Left ventricle myocardium inferior (tissue), 1 donor: Measurements from ENCODE around the gene TSPO2. TPM values are rescaled to one million over a fixed set of nuclear protein-coding genes. Genes with fewer than 3 reads are reported as not detected.
A peak's percentile ranks its signal among the peaks of the same experiment; 100 is the strongest.

ENCODE experiments used
- DNase-seq: peaks from one replicate; pipeline ENCODE4 v3.0.0-alpha.2; 2020
- H3K27ac ChIP-seq: fragments of 200-600 bp; replicated peaks from 2 replicates; pipeline ENCODE4 v1.8.0; 2021
- H3K27me3 ChIP-seq: fragments of 200-600 bp; 2 replicates; pipeline ENCODE4 v1.8.0; 2021; ENCODE audit warnings: low read depth
- H3K36me3 ChIP-seq: fragments of 200-600 bp; 2 replicates; pipeline ENCODE4 v1.8.0; 2021
- H3K4me1 ChIP-seq: fragments of 200-600 bp; 2 replicates; pipeline ENCODE4 v1.8.0; 2021
- H3K4me3 ChIP-seq: fragments of 200-600 bp; 2 replicates; pipeline ENCODE4 v1.8.0; 2021; ENCODE audit warnings: mild to moderate bottlenecking, moderate library complexity
- H3K9me3 ChIP-seq: fragments of 200-600 bp; replicated peaks from 2 replicates; pipeline ENCODE4 v1.8.0; 2021
- intact Hi-C: fragments of 100-400 bp; cut with micrococcal nuclease; formaldehyde crosslinking; loops from one replicate; pipeline ENCODE4 v1.11.0; 2022
- total RNA-seq: library from RNA; stranded (reverse); fragmentation: NEBNext Ultra II Directional; extraction: Animal tissue kit (Norgen Biotek cat#: 25700); gene quantifications from one replicate; pipeline ENCODE4 v1.2.1, GENCODE V29; 2021
- TF ChIP-seq, protein P1 (sequence below): fragments of 200-600 bp; IDR thresholded peaks from 2 replicates; pipeline ENCODE4 v1.8.0; 2021; ENCODE audit warnings: antibody characterized with exemption, mild to moderate bottlenecking, borderline replicate concordance
- donor health status: DM: no; HTN: yes; CAD: no; lungs with severe emphysema.

The TSPO2 gene
- total RNA-seq, 1 donor from 2014 or later = not detected

DNA sequence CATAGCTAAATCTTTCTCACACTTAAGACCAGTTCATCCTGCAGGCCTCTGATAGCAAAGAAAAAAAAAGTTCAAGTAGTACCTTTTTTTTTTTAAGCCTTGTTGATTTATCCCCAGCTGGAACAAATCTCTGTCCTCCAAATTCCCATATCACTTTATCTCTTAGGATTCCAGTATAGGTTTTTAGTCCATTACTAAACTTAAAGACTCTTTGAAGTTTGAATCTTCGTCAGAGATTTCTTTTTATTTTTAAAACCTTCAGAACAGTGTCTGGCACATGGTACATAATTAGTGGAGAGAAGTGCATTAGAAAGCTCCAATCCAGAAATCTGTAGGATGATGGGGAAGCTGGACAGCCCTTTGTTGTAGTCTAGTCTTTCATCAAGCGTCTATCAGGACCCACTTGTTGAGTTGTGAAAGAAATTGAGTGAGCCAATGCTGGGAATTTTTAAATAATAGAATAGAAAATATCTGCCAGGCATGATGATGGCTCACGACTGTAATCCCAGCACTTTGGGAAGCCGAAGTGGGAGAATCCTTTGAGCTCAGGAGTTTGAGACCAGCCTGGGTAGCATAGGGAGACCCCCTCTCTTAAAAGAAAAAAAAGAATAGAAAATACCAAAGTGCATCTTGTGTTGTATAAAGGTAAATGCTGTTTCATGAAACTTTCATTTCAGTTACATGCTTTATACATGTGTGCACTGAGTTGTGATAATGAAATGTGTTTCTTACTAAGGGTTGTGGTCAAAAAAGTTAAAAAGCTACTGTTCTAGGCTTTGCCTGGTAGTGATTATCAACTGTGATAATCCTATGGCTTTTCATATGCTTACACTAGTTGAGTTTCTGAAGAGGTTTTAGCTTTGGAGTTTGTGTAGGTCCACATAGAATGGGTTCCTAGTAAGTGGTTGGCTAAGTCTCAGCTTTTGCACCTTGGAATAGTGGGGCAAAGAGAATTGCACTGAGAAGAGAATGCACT lies 33.7 kb downstream of the TSPO2 start:
- no peaks in the 10 kb centered on the region for H3K9me3 ChIP-seq
- intact Hi-C loops = no loop called here
- H3K4me3 ChIP-seq = no peak overlapping the region
- peaks cover 48% of the 10 kb centered on the region for H3K4me1 ChIP-seq
- H3K27me3 ChIP-seq = no peaks in the 10 kb centered on the region
- peak overlapping the region; percentile 99 for H3K27ac ChIP-seq
- TF ChIP-seq, protein P1, sequence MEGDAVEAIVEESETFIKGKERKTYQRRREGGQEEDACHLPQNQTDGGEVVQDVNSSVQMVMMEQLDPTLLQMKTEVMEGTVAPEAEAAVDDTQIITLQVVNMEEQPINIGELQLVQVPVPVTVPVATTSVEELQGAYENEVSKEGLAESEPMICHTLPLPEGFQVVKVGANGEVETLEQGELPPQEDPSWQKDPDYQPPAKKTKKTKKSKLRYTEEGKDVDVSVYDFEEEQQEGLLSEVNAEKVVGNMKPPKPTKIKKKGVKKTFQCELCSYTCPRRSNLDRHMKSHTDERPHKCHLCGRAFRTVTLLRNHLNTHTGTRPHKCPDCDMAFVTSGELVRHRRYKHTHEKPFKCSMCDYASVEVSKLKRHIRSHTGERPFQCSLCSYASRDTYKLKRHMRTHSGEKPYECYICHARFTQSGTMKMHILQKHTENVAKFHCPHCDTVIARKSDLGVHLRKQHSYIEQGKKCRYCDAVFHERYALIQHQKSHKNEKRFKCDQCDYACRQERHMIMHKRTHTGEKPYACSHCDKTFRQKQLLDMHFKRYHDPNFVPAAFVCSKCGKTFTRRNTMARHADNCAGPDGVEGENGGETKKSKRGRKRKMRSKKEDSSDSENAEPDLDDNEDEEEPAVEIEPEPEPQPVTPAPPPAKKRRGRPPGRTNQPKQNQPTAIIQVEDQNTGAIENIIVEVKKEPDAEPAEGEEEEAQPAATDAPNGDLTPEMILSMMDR = no peak
- DNase-seq = no peak
- peaks cover 23% of the 10 kb centered on the region for H3K36me3 ChIP-seq

DNA sequence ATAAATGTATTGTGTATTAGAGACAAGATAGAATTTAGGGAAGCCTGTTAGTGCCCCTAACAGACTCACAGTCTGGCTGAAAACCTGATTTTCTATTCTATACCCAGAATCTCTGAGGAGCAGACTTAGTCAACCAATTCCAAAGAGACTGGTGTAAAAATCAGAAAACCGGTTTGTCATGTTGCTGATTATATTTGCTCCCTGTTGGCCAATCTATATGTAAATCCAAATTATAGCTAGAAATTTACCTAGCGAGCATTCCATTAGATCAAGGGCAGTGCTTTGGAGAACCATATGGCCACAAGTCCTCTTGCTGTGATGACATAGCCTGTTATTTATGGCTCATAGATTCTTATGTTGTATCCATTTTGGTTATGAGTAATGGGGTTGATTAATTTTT lies 35.3 kb downstream of the TSPO2 start:
- Histone ChIP-seq H3K36me3 (peaks cover 31% of the 10 kb centered on the region), H3K4me1 (peaks cover 41% of the 10 kb centered on the region), H3K27ac (no peak overlapping the region), H3K4me3 (no peak overlapping the region), H3K9me3 (no peaks in the 10 kb centered on the region), H3K27me3 (no peaks in the 10 kb centered on the region)
- intact Hi-C loops = no loop called here
- no peak for DNase-seq
- TF ChIP-seq, protein P1 = no peak

DNA sequence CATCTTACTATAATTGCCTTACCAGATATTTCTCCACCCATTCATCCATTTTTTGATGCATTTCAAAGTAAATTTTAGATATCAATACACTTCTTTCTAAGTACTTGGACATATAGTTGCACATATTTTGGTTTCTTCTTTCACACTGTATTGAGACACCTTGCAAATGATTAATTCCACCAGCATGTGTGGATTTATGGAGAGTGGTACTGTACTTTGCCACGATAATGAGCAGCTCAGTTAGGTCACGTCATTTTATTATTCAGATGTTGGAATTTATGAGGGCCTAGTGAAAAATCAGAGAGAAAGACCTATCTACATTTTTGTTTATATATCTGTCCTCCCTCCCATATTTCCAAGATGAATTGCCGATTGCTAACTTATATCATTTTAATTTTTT lies 35.8 kb downstream of the TSPO2 start:
- no peak for DNase-seq
- peaks cover 40% of the 10 kb centered on the region for H3K4me1 ChIP-seq
- no peak overlapping the region for H3K4me3 ChIP-seq
- TF ChIP-seq, protein P1 = no peak
- intact Hi-C loops = no loop called here
- H3K27ac ChIP-seq = no peak overlapping the region
- peaks cover 36% of the 10 kb centered on the region for H3K36me3 ChIP-seq
- H3K27me3 ChIP-seq = no peaks in the 10 kb centered on the region
- no peaks in the 10 kb centered on the region for H3K9me3 ChIP-seq

DNA sequence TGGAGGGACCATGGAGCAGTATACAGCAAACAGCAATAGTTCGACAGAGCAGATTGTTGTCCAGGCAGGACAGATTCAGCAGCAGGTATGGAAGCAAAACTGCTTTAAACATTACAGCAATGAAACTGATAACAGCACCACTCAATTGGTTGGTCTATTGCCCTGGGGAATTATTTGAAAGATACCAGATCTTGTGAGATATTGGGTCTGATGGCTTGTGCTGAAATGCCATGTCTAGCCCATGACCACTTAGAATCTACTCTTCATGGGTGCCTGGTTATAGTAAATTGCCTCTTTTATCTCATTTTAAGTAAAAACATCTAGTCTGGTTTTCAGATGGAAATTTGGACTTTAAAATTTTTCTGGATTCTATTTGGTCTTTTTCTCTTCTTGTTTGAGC lies 36.8 kb downstream of the TSPO2 start:
- DNase-seq = no peak
- no peak overlapping the region for H3K4me3 ChIP-seq
- no peak overlapping the region for H3K27ac ChIP-seq
- no peaks in the 10 kb centered on the region for H3K9me3 ChIP-seq
- peaks cover 31% of the 10 kb centered on the region for H3K4me1 ChIP-seq
- H3K27me3 ChIP-seq = no peaks in the 10 kb centered on the region
- peaks cover 46% of the 10 kb centered on the region for H3K36me3 ChIP-seq
- intact Hi-C loops = no loop called here
- TF ChIP-seq, protein P1 = no peak

DNA sequence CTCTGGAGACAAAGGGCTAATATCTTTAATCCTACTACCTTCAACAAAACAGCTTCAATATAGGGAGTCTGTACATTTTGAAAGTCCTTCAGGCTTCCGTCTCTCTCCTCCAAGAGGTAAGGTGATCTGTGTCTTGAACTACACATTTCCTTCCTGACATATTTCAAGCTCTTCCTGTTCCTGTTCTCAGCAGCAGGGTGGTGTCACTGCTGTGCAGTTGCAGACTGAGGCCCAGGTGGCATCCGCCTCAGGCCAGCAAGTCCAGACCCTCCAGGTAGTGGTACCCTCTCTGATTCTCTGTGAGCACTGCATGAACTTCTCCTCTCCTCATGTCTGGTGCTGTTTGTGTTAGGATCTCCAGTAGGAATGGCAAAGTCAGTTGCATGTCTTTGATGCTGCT lies 38.4 kb downstream of the TSPO2 start:
- peaks cover 61% of the 10 kb centered on the region for H3K36me3 ChIP-seq
- no peaks in the 10 kb centered on the region for H3K9me3 ChIP-seq
- intact Hi-C loops = no loop called here
- no peak overlapping the region for H3K27ac ChIP-seq
- no peak overlapping the region for H3K4me3 ChIP-seq
- peaks cover 16% of the 10 kb centered on the region for H3K4me1 ChIP-seq
- DNase-seq = no peak
- no peaks in the 10 kb centered on the region for H3K27me3 ChIP-seq
- TF ChIP-seq, protein P1 = no peak
